ENCODE results near the gene KDM2B.

The KDM2B gene

GRCh38 chr12:121453629-121454028 lies 127.2 kb downstream of the KDM2B start:
- no peak for DNase-seq

GRCh38 chr12:121452985-121453360 lies 127.8 kb downstream of the KDM2B start:
- DNase-seq: no peak

GRCh38 chr12:121452340-121452984 lies 128.4 kb downstream of the KDM2B start:
- DNase-seq: peak in 1 of 2 donors; percentile 11

- DNase-seq: no peak
Measured at GRCh38 chr12:121451961-121452339, 128.9 kb downstream of the KDM2B start.

GRCh38 chr12:121448771-121449315 lies 132.0 kb downstream of the KDM2B start:
- no peak for DNase-seq

GRCh38 chr12:121446750-121447149 lies 134.1 kb downstream of the KDM2B start:
- no peak for DNase-seq

GRCh38 chr12:121444842-121445202 lies 136.0 kb downstream of the KDM2B start:
- no peak for DNase-seq

- no peak for DNase-seq
Measured at GRCh38 chr12:121443911-121444841, 136.6 kb downstream of the KDM2B start.

GRCh38 chr12:121443193-121443870 lies 137.5 kb downstream of the KDM2B start:
- DNase-seq: peak; percentile 62 to 66

GRCh38 chr12:121442028-121442948 lies 138.5 kb downstream of the KDM2B start:
- DNase-seq: no peak

- no peak for DNase-seq
Measured at GRCh38 chr12:121441555-121441954, 139.3 kb downstream of the KDM2B start.

- no peak for DNase-seq
Measured at GRCh38 chr12:121440768-121441167, 140.1 kb downstream of the KDM2B start.

GRCh38 chr12:121439715-121440114 lies 141.1 kb downstream of the KDM2B start:
- DNase-seq: no peak

- DNase-seq: no peak
Measured at GRCh38 chr12:121438905-121439304, 141.9 kb downstream of the KDM2B start.

GRCh38 chr12:121436706-121437105 lies 144.1 kb downstream of the KDM2B start:
- DNase-seq: no peak

- no peak for DNase-seq
Measured at GRCh38 chr12:121432740-121433480, 147.9 kb downstream of the KDM2B start.

- DNase-seq: no peak
Measured at GRCh38 chr12:121430833-121431415, 149.9 kb downstream of the KDM2B start.

GRCh38 chr12:121428883-121429282 lies 151.9 kb downstream of the KDM2B start:
- DNase-seq: no peak

- DNase-seq: no peak
Measured at GRCh38 chr12:121427556-121428050, 153.2 kb downstream of the KDM2B start.

- no peak for DNase-seq
Measured at GRCh38 chr12:121424624-121424975, 156.2 kb downstream of the KDM2B start.
